Testis (tissue), 3 donors: ENCODE data around the gene PITRM1. TPM values are rescaled to one million over a fixed set of nuclear protein-coding genes. Genes with fewer than 3 reads are reported as not detected.
A peak's percentile ranks its signal among the peaks of the same experiment; 100 is the strongest.

ENCODE experiments used
- DNase-seq: peaks from one replicate; pipeline ENCODE4 v3.0.0-alpha.2; 2019
- H3K27ac ChIP-seq, 2 donors: fragments of 200-600 bp; sonication (generic); one replicate each; pipeline ENCODE4 v1.5.1; 2019
- H3K27me3 ChIP-seq: fragments of 200-600 bp; sonication (generic); one replicate; pipeline ENCODE4 v1.5.1; 2019
- H3K36me3 ChIP-seq: fragments of 200-600 bp; sonication (generic); one replicate; pipeline ENCODE4 v1.5.1; 2017; ENCODE audit warnings: low read depth; ENCODE audit errors: missing control alignments
- H3K4me1 ChIP-seq: fragments of 200-600 bp; sonication (generic); one replicate; pipeline ENCODE4 v1.5.1; 2019
- H3K4me3 ChIP-seq, 2 donors: fragments of 200-600 bp; sonication (generic); one replicate each; pipeline ENCODE4 v1.5.1; 2017 to 2019
- H3K9me3 ChIP-seq: fragments of 200-600 bp; sonication (generic); one replicate; pipeline ENCODE4 v1.5.1; 2017
- CTCF ChIP-seq, 3 experiments: fragments of 450-650 bp in 2 of 3; fragments of 200-600 bp in 1 of 3; sonication (generic) in 1 of 3; IDR thresholded peaks; one replicate each; pipeline ENCODE4 v1.5.1; 2016 to 2019; ENCODE audit warnings: antibody characterized with exemption in 3 of 3, mild to moderate bottlenecking in 2 of 3, moderate library complexity in 1 of 3
- POLR2A ChIP-seq: fragments of 450-650 bp; IDR thresholded peaks from one replicate; pipeline ENCODE4 v1.6.1; 2017; ENCODE audit warnings: antibody characterized with exemption, mild to moderate bottlenecking, moderate library complexity
- WGBS, 2 donors: methylation state at CpG; one replicate each; pipeline ENCODE4 v1.1.5; 2018; 5-methylcytosine and 5-hydroxymethylcytosine counted together
- intact Hi-C: fragments of 100-400 bp; cut with DNase I; formaldehyde crosslinking; loops from one replicate; pipeline ENCODE4 v1.15.1; 2023; ENCODE audit warnings: low total_unique reads
- polyA plus RNA-seq: library from polyadenylated mRNA; stranded (reverse); fragments of 350-450 nt; fragmentation: Illumina TruSeq; extraction: RNeasy Lipid Tissue Mini Kit (QIAGEN cat#74804); gene quantifications from one replicate; pipeline ENCODE4 v1.2.3, GENCODE V29; 2014; ENCODE audit warnings: low read depth, low replicate concordance; ENCODE audit not compliant: insufficient read depth
- total RNA-seq, 2 donors: library from RNA; depleted of rRNA; stranded (reverse); fragments of >200 nt; gene quantifications; one replicate each; pipeline ENCODE4 v1.2.3, GENCODE V29; 2016

Gene PITRM1
- total and polyA plus RNA-seq, 3 donors from 2014 or later = 109 to 162 (median 125) TPM

- WGBS, 2 donors = 93% methylated on average over 7 to 17 of the region's 17 CpGs
- DNase-seq = no peak
- no peak for TF ChIP-seq POLR2A
- TF ChIP-seq CTCF (IDR thresholded peaks at IDR 0.05) = no peak
Measured at GRCh38 chr10:3143366-3143765, 29.2 kb downstream of the PITRM1 start.

GRCh38 chr10:3142146-3142875, 30.3 kb downstream of the PITRM1 start:
- intact Hi-C loops = no loop called here
- Histone ChIP-seq H3K4me1 (peaks cover 2% of the 10 kb centered on the region), H3K4me3 (no peak overlapping the region), H3K9me3 (no peaks in the 10 kb centered on the region), H3K36me3 (no peaks in the 10 kb centered on the region), H3K27me3 (no peaks in the 10 kb centered on the region), H3K27ac (peak overlapping the region in 1 of 2 donors; percentile 35)
- TF ChIP-seq CTCF (IDR thresholded peaks at IDR 0.05) (no peak), POLR2A (no peak)
- no peak for DNase-seq
- 75 to 82% methylated on average over 12 to 14 of the region's 14 CpGs for WGBS, 2 donors

More at GRCh38 chr10:3143366-3143765, 29.2 kb downstream of the PITRM1 start:
- Histone ChIP-seq H3K4me3 (no peak overlapping the region), H3K36me3 (no peaks in the 10 kb centered on the region), H3K27ac (no peak overlapping the region), H3K27me3 (no peaks in the 10 kb centered on the region), H3K9me3 (no peaks in the 10 kb centered on the region), H3K4me1 (no peaks in the 10 kb centered on the region)
- intact Hi-C loops = no loop called here

- no peak for DNase-seq
- H3K9me3 ChIP-seq = no peaks in the 10 kb centered on the region
Measured at GRCh38 chr10:3141351-3142005, 31.1 kb downstream of the PITRM1 start.

GRCh38 chr10:3140280-3140679, 32.3 kb downstream of the PITRM1 start:
- no peaks in the 10 kb centered on the region for H3K36me3 ChIP-seq
- no peaks in the 10 kb centered on the region for H3K9me3 ChIP-seq
- WGBS, 2 donors = 37 to 55% methylated on average over 9 of the region's 9 CpGs
- no peaks in the 10 kb centered on the region for H3K27me3 ChIP-seq
- TF ChIP-seq CTCF (IDR thresholded peaks at IDR 0.05) (no peak), POLR2A (no peak)
- H3K4me1 ChIP-seq = peaks cover 2% of the 10 kb centered on the region
- no peak overlapping the region for H3K4me3 ChIP-seq
- intact Hi-C loops = no loop called here
- DNase-seq = no peak
- peak overlapping the region in 1 of 2 donors; percentile 64 for H3K27ac ChIP-seq

More at GRCh38 chr10:3141351-3142005, 31.1 kb downstream of the PITRM1 start:
- Histone ChIP-seq H3K27ac (peak overlapping the region in 1 of 2 donors; percentile 35), H3K4me3 (no peak overlapping the region), H3K27me3 (no peaks in the 10 kb centered on the region), H3K4me1 (peaks cover 2% of the 10 kb centered on the region), H3K36me3 (no peaks in the 10 kb centered on the region)
- intact Hi-C loops = no loop called here
- 83 to 85% methylated on average over 18 to 21 of the region's 21 CpGs for WGBS, 2 donors
- TF ChIP-seq CTCF (IDR thresholded peaks at IDR 0.05) (no peak), POLR2A (no peak)
